ENCODE results near the gene MOB3B. TPM values are rescaled to one million over a fixed set of nuclear protein-coding genes. Genes with fewer than 3 reads are reported as not detected.

Gene MOB3B
- total RNA-seq, 1 donor, result under 0.01 TPM

DNA sequence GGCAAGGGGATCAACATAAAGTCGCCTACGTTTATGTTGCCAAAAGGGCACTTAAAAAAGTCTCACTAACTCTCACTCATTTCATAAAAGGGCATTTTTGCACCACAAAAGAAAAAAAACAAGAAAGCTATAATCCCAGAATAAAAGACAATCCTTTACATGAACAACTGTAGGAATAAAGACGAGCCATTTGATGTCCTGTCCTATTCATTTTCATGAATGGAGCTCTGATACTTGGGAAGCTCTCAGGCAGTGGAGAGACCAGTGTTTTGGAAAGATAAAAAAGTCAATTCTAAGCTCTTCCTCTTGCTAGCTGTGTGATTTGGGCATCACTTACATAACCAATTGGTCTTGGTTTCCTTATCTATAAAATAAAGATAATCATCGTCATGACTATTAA, 137.2 kb downstream of the MOB3B start:
- DNase-seq (ENCODE audit: insufficient read length, low spot score, missing footprints), result no peak
- H3K27ac ChIP-seq (ENCODE audit: low read depth, low read length), result no peak overlapping the region
- H3K4me2 ChIP-seq (ENCODE audit: insufficient read depth, low read length), result no peak overlapping the region
- no peaks in the 10 kb centered on the region for H3K79me2 ChIP-seq (ENCODE audit: insufficient read depth, low read length)
- no peak overlapping the region for H2AFZ ChIP-seq (ENCODE audit: low read length)
- TF ChIP-seq, protein P1, sequence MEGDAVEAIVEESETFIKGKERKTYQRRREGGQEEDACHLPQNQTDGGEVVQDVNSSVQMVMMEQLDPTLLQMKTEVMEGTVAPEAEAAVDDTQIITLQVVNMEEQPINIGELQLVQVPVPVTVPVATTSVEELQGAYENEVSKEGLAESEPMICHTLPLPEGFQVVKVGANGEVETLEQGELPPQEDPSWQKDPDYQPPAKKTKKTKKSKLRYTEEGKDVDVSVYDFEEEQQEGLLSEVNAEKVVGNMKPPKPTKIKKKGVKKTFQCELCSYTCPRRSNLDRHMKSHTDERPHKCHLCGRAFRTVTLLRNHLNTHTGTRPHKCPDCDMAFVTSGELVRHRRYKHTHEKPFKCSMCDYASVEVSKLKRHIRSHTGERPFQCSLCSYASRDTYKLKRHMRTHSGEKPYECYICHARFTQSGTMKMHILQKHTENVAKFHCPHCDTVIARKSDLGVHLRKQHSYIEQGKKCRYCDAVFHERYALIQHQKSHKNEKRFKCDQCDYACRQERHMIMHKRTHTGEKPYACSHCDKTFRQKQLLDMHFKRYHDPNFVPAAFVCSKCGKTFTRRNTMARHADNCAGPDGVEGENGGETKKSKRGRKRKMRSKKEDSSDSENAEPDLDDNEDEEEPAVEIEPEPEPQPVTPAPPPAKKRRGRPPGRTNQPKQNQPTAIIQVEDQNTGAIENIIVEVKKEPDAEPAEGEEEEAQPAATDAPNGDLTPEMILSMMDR (IDR thresholded peaks at IDR 0.05; ENCODE audit: extremely low read depth, low read depth, low read length), result no peak
- no peak overlapping the region for H3K4me3 ChIP-seq (ENCODE audit: insufficient read depth, low read length)
- no peaks in the 10 kb centered on the region for H3K27me3 ChIP-seq (ENCODE audit: insufficient read depth, low read length)
- no peaks in the 10 kb centered on the region for H3K36me3 ChIP-seq (ENCODE audit: insufficient read depth, low read length)
- H4K20me1 ChIP-seq (ENCODE audit: insufficient read depth, low read length), result no peaks in the 10 kb centered on the region
- no peaks in the 10 kb centered on the region for H3K4me1 ChIP-seq (ENCODE audit: insufficient read depth, low read length)
- no peaks in the 10 kb centered on the region for H3K9me3 ChIP-seq (ENCODE audit: low read depth, low read length)

DNA sequence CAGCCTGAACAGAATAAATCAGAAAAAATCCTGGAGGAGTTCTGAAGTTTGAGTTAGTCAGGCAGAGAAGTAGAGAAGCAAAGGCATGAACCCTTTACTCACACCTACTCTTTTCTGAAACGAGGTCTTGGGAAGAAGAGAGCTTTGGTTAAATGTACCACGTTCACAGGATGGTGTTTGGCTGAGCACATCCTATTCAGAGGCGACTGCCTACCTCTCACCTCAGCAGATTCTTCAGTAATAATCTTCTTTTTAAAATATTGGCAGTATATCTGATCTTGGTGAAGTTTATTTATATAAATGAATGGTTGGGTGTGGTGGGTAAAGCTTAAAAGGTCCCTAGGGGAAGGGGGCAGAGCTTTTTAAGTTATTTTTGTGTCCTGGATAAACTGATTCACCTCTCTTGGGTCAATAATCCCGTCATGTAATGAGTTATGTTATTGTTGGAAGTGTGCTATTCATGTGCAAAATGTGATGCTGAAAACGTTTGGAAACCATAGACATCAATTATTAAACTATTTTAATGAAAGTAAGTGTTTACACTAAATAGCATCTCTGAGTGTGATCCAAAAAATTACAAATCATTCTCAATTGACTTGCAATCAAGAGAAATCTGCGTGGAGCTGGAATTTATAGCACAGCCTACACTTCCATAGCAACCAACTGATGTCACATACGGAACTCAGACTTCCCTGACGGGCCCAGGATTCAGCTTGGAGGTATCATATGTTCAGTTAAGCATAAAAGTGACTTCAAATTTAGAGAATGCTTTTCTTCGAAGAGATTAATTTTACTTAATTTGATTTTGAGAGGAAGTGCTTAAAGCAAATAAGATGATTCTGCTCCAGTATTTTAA, 138.3 kb downstream of the MOB3B start:
- H2AFZ ChIP-seq (ENCODE audit: low read length), result no peak overlapping the region
- H4K20me1 ChIP-seq (ENCODE audit: insufficient read depth, low read length), result no peaks in the 10 kb centered on the region
- H3K4me3 ChIP-seq (ENCODE audit: insufficient read depth, low read length), result no peak overlapping the region
- peaks cover 3% of the 10 kb centered on the region for H3K27me3 ChIP-seq (ENCODE audit: insufficient read depth, low read length)
- TF ChIP-seq, protein P1 (IDR thresholded peaks at IDR 0.05; ENCODE audit: extremely low read depth, low read depth, low read length), result no peak
- DNase-seq (ENCODE audit: insufficient read length, low spot score, missing footprints), result no peak
- H3K9me3 ChIP-seq (ENCODE audit: low read depth, low read length), result no peaks in the 10 kb centered on the region
- H3K4me1 ChIP-seq (ENCODE audit: insufficient read depth, low read length), result no peaks in the 10 kb centered on the region
- no peak overlapping the region for H3K4me2 ChIP-seq (ENCODE audit: insufficient read depth, low read length)
- H3K79me2 ChIP-seq (ENCODE audit: insufficient read depth, low read length), result no peaks in the 10 kb centered on the region
- no peak overlapping the region for H3K27ac ChIP-seq (ENCODE audit: low read depth, low read length)
- H3K36me3 ChIP-seq (ENCODE audit: insufficient read depth, low read length), result no peaks in the 10 kb centered on the region

DNA sequence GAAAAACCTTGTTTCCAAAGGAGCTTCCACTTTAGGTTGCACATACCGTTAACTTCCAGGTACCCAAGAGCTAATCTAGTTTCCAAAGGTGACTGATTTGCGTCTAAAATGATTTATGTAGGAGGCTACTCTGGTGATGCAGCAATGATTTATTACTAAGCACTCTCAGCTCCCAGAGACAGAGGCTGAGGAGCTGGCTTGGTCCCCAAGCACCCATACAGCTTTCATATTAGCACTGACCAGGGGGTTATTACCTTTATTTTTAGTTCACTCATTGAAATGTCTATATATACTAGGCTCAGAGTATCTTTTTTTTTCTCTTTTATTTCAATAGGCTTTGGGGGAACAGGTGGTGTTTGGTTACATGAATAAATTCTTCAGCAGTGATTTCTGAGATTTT, 141.5 kb downstream of the MOB3B start:
- Histone ChIP-seq H4K20me1 (ENCODE audit: insufficient read depth, low read length) (no peaks in the 10 kb centered on the region), H3K4me3 (ENCODE audit: insufficient read depth, low read length) (no peak overlapping the region), H3K27me3 (ENCODE audit: insufficient read depth, low read length) (peaks cover 3% of the 10 kb centered on the region), H3K4me2 (ENCODE audit: insufficient read depth, low read length) (no peak overlapping the region), H3K36me3 (ENCODE audit: insufficient read depth, low read length) (no peaks in the 10 kb centered on the region), H3K79me2 (ENCODE audit: insufficient read depth, low read length) (no peaks in the 10 kb centered on the region), H3K9me3 (ENCODE audit: low read depth, low read length) (no peaks in the 10 kb centered on the region), H3K4me1 (ENCODE audit: insufficient read depth, low read length) (no peaks in the 10 kb centered on the region), H2AFZ (ENCODE audit: low read length) (no peak overlapping the region), H3K27ac (ENCODE audit: low read depth, low read length) (no peak overlapping the region)
- TF ChIP-seq, protein P1 (IDR thresholded peaks at IDR 0.05; ENCODE audit: extremely low read depth, low read depth, low read length), result no peak
- DNase-seq (ENCODE audit: insufficient read length, low spot score, missing footprints), result no peak

DNA sequence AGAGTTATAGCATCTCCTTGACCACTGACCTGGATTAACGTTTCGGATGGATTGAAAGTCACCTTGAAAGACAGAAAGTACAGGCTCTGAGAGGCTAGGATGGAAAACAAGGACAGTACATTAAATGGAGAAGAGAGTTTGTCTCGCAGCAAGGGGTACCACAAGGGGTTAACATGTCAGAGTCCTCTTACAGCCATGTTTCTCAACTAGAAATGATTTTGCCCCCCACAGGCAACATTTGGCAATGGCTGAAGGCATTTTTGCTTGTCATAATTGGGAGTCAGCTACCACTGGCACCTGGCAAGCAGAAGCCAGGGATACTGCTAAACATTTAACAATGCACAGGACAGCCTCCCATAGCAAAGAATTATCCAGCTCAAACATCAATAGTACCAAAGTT, 141.9 kb downstream of the MOB3B start:
- TF ChIP-seq, protein P1 (IDR thresholded peaks at IDR 0.05; ENCODE audit: extremely low read depth, low read depth, low read length), result no peak
- Histone ChIP-seq H3K27ac (ENCODE audit: low read depth, low read length) (no peak overlapping the region), H2AFZ (ENCODE audit: low read length) (no peak overlapping the region), H3K79me2 (ENCODE audit: insufficient read depth, low read length) (no peaks in the 10 kb centered on the region), H3K27me3 (ENCODE audit: insufficient read depth, low read length) (peaks cover 3% of the 10 kb centered on the region), H3K4me2 (ENCODE audit: insufficient read depth, low read length) (no peak overlapping the region), H3K9me3 (ENCODE audit: low read depth, low read length) (no peaks in the 10 kb centered on the region), H3K4me3 (ENCODE audit: insufficient read depth, low read length) (no peak overlapping the region), H3K4me1 (ENCODE audit: insufficient read depth, low read length) (no peaks in the 10 kb centered on the region), H3K36me3 (ENCODE audit: insufficient read depth, low read length) (no peaks in the 10 kb centered on the region), H4K20me1 (ENCODE audit: insufficient read depth, low read length) (no peaks in the 10 kb centered on the region)
- no peak for DNase-seq (ENCODE audit: insufficient read length, low spot score, missing footprints)

Measured in osteoblast (primary cell).